SK-N-SH treated with all-trans-retinoic acid at 6 μM for 48 hours (cell line): ENCODE results near the gene HOXA4.

Experiments used
- ATAC-seq: fragments of 200-7000 bp; cut with Tn5 transposase; 3 replicates; pipeline ENCODE4 v1.9.1; 2020; ENCODE audit warnings: mild to moderate bottlenecking, moderate library complexity
- ARNTL ChIP-seq: fragments of 450-650 bp; formaldehyde crosslinking; IDR thresholded peaks from 2 replicates; pipeline ENCODE4 v1.5.0; 2020; ENCODE audit warnings: low read depth, mild to moderate bottlenecking, moderate library complexity, borderline replicate concordance
- BACH2 ChIP-seq: fragments of 250-450 bp; sonication (Bioruptor Pico); IDR thresholded peaks from 2 replicates; pipeline ENCODE4 v1.9.0; 2021; ENCODE audit warnings: mild to moderate bottlenecking, borderline replicate concordance
- CREB5 ChIP-seq: fragments of 250-450 bp; sonication (Bioruptor Pico); IDR thresholded peaks from 2 replicates; pipeline ENCODE4 v1.5.1; 2020; ENCODE audit warnings: low read depth, mild to moderate bottlenecking, moderate library complexity
- CSDC2 ChIP-seq: fragments of 250-450 bp; sonication (Bioruptor Pico); IDR thresholded peaks from 2 replicates; pipeline ENCODE4 v1.5.0; 2020; ENCODE audit warnings: mild to moderate bottlenecking, moderate library complexity
- ESRRG ChIP-seq: fragments of 250-450 bp; sonication (Bioruptor Pico); IDR thresholded peaks from 2 replicates; pipeline ENCODE4 v1.6.1; 2021; ENCODE audit warnings: mild to moderate bottlenecking
- GLIS3 ChIP-seq: fragments of 250-450 bp; sonication (Bioruptor Pico); IDR thresholded peaks from 2 replicates; pipeline ENCODE4 v1.5.0; 2020; ENCODE audit warnings: mild to moderate bottlenecking, moderate library complexity
- ISL1 ChIP-seq: fragments of 250-450 bp; sonication (Bioruptor Pico); IDR thresholded peaks from 2 replicates; pipeline ENCODE4 v2.1.2; 2022; ENCODE audit warnings: mild to moderate bottlenecking, moderate library complexity
- OSR1 ChIP-seq: fragments of 250-450 bp; sonication (Bioruptor Pico); IDR thresholded peaks from 2 replicates; pipeline ENCODE4 v1.8.0; 2022; ENCODE audit warnings: moderate library complexity, mild to moderate bottlenecking, inconsistent platforms
- PPARA ChIP-seq: fragments of 250-450 bp; sonication (Bioruptor Pico); IDR thresholded peaks from 2 replicates; pipeline ENCODE4 v1.5.0; 2020; ENCODE audit warnings: mild to moderate bottlenecking, borderline replicate concordance
- RARB ChIP-seq: fragments of 250-450 bp; sonication (Bioruptor Pico); IDR thresholded peaks from 2 replicates; pipeline ENCODE4 v1.8.0; 2021; ENCODE audit warnings: mild to moderate bottlenecking, moderate library complexity
- SNAI2 ChIP-seq: fragments of 250-450 bp; sonication (Bioruptor Pico); IDR thresholded peaks from 2 replicates; pipeline ENCODE4 v1.5.0; 2020; ENCODE audit warnings: mild to moderate bottlenecking, moderate library complexity
- TCF4 ChIP-seq: fragments of 250-450 bp; sonication (Bioruptor Pico); IDR thresholded peaks from 2 replicates; pipeline ENCODE4 v1.8.0; 2021; ENCODE audit warnings: mild to moderate bottlenecking, moderate library complexity, borderline replicate concordance
- TOX ChIP-seq: fragments of 250-450 bp; sonication (Bioruptor Pico); IDR thresholded peaks from 2 replicates; pipeline ENCODE4 v1.8.0; 2021; ENCODE audit warnings: mild to moderate bottlenecking, moderate library complexity, borderline replicate concordance
- TSHZ2 ChIP-seq: fragments of 250-450 bp; sonication (Bioruptor Pico); IDR thresholded peaks from 2 replicates; pipeline ENCODE4 v1.5.0; 2020; ENCODE audit warnings: mild to moderate bottlenecking, moderate library complexity
- ZFP3 ChIP-seq: fragments of 250-450 bp; sonication (Bioruptor Pico); IDR thresholded peaks from 2 replicates; pipeline ENCODE4 v1.5.0; 2020; ENCODE audit warnings: mild to moderate bottlenecking, moderate library complexity
- ZNF565 ChIP-seq: fragments of 450-650 bp; formaldehyde crosslinking; conservative IDR thresholded peaks from 2 replicates; pipeline ENCODE4 v1.5.0; 2020; ENCODE audit warnings: low read depth, mild to moderate bottlenecking, moderate library complexity
- ZNF70 ChIP-seq: fragments of 450-650 bp; formaldehyde crosslinking; IDR thresholded peaks from 2 replicates; pipeline ENCODE4 v1.5.0; 2020; ENCODE audit warnings: mild to moderate bottlenecking, moderate library complexity
- TF ChIP-seq, protein P1 (sequence below): fragments of 250-450 bp; sonication (Bioruptor Pico); IDR thresholded peaks from 2 replicates; pipeline ENCODE4 v1.8.0; 2021; ENCODE audit warnings: low read depth, mild to moderate bottlenecking, moderate library complexity, borderline replicate concordance

HOXA4 gene

GRCh38 chr7:27097686-27098577 lies 32.6 kb downstream of the HOXA4 start:
- no peak for TF ChIP-seq TCF4 (CRISPR knock-in tag)
- TF ChIP-seq ESRRG (CRISPR knock-in tag): no peak
- TF ChIP-seq PPARA (CRISPR knock-in tag): no peak
- no peak for TF ChIP-seq TSHZ2 (CRISPR knock-in tag)
- TF ChIP-seq ISL1 (CRISPR knock-in tag): no peak
- TF ChIP-seq ZNF70 (CRISPR knock-in tag): no peak
- TF ChIP-seq RARB (CRISPR knock-in tag): no peak
- no peak for TF ChIP-seq ZFP3
- TF ChIP-seq OSR1: no peak
- peak; percentile 39; the same call in 2 of the 3 replicates for ATAC-seq

- no peak for TF ChIP-seq SNAI2 (CRISPR knock-in tag)
- no peak for TF ChIP-seq CSDC2 (CRISPR knock-in tag)
- TF ChIP-seq TSHZ2 (CRISPR knock-in tag): no peak
- no peak for TF ChIP-seq CREB5 (CRISPR knock-in tag)
- TF ChIP-seq PPARA (CRISPR knock-in tag): no peak
- ATAC-seq: no peak
Measured at GRCh38 chr7:27096768-27097514, 33.6 kb downstream of the HOXA4 start.

DNA sequence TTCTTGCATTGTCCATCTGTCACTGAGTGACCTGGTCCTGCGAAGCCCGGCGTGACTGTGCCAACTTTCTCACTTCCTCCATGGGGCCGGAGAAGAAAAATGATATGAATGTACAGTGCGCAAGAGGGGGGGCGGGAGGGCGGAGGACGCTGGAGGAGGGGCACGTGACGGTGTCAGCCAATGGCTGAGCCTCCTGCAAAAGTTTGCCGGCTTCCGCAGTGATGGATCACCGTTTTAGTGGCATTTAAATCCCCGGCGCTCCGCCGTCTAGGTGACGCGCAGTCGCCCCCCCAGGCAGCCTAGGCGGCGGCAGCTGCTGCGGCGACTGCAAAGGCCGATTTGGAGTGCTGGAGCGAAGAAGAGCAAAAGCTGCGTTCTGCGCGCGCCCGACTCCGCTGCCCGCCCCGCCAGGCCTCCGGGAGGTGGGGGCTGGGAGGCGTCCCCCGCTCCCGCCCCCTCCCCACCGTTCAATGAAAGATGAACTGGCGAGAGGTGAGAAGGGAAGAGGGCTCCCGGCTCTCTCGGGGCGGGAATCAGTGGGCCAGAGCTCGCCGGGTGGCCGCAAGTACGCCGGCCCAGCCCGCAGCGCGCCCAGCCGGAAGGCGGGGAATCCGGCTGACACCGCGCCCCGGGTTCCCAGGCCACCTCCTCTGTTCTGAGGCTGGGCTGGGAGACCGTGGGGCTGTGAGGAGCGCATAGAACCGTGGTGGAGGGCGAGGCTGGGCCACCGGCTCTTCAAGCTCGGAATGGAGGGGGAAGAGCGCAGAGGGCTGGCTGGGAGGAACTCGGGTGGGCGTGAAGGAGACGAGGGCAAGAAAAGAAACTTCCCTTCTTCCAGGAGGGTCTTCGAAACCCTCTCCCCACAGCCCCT lies 34.4 kb downstream of the HOXA4 start, which contains the start of gene HOXA1:
TSS of gene HOXA1 (minus strand) at position 104 of the 871 bp plus-strand sequence. CDS start at position 16, 88 bp downstream.
- ATAC-seq: no peak
- TF ChIP-seq PPARA (CRISPR knock-in tag) (no peak), ARNTL (no peak), CREB5 (CRISPR knock-in tag) (no peak), SNAI2 (CRISPR knock-in tag) (no peak), ZNF70 (CRISPR knock-in tag) (no peak), RARB (CRISPR knock-in tag) (no peak), TSHZ2 (CRISPR knock-in tag) (no peak), OSR1 (no peak), GLIS3 (CRISPR knock-in tag) (no peak), CSDC2 (CRISPR knock-in tag) (no peak), ZNF565 (CRISPR knock-in tag) (no peak), ESRRG (CRISPR knock-in tag) (no peak), TCF4 (CRISPR knock-in tag) (no peak), ISL1 (CRISPR knock-in tag) (no peak), TOX (no peak), BACH2 (CRISPR knock-in tag) (no peak)
- TF ChIP-seq, protein P1, sequence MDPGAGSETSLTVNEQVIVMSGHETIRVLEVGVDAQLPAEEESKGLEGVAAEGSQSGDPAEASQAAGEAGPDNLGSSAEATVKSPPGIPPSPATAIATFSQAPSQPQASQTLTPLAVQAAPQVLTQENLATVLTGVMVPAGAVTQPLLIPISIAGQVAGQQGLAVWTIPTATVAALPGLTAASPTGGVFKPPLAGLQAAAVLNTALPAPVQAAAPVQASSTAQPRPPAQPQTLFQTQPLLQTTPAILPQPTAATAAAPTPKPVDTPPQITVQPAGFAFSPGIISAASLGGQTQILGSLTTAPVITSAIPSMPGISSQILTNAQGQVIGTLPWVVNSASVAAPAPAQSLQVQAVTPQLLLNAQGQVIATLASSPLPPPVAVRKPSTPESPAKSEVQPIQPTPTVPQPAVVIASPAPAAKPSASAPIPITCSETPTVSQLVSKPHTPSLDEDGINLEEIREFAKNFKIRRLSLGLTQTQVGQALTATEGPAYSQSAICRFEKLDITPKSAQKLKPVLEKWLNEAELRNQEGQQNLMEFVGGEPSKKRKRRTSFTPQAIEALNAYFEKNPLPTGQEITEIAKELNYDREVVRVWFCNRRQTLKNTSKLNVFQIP (CRISPR knock-in tag): no peak
